Frontal cortex (tissue), 4 donors: Measurements from ENCODE around the gene MROH2A. TPM values are rescaled to one million over a fixed set of nuclear protein-coding genes. Genes with fewer than 3 reads are reported as not detected.

Source experiments
- DNase-seq, 2 donors: peaks; one replicate each; pipeline ENCODE4 v3.0.0; 2012; ENCODE audit warnings: low spot score in 2 of 2
- FAIRE-seq: peaks from 2 replicates; lab custom pipeline; 2012; peaks lifted over from hg19 to GRCh38; lab: Jason Lieb, UNC
- total RNA-seq: library from RNA; depleted of rRNA; stranded (reverse); fragments of >200 nt; gene quantifications from one replicate; pipeline ENCODE4 v1.2.3, GENCODE V29; 2014
- donor health status: control.
- donor health status: control.
- donor health status: control.

MROH2A gene
- total RNA-seq, 1 donor from 2014 or later: not detected

DNA sequence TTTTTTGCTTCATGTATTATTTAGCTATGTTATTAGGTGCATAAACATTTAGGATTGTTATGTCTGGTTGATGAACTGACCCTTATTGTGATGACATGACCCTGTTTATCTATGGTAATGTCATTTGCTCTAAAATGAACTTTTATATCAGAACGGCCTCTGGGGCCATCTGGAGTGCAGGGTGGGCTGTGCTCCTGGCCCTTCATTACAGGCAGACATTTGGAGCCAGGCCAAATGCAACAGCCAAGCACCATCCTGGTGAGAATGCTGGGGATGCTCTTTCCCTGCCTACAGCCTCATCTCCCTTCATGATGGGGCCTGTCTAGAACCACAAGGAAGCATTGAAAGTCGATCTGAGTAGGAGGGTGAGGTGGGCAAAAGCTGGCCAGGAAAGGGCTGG lies 38.2 kb downstream of the MROH2A start:
- FAIRE-seq: no peak
- DNase-seq: no peak

DNA sequence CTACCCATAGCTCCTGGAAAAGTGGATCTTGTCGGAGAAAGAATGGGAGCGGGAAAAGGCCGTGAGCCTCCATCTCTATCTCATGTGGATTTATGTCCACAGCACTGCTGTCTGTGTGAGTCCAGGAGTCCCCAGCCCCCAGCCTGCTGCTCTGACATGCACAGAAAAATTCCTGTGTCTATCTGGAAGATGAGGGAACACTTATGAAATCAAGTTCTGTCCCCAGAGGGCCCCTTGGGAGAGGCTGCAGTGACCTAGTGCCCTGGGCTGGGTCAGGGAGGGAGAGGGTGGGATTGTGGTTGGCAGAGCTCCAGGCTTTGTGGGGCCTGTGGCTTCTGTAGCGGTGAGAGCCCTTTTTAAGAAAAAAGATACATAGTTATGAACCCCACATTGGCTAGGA lies 38.6 kb downstream of the MROH2A start:
- DNase-seq (no peak), FAIRE-seq (no peak)

DNA sequence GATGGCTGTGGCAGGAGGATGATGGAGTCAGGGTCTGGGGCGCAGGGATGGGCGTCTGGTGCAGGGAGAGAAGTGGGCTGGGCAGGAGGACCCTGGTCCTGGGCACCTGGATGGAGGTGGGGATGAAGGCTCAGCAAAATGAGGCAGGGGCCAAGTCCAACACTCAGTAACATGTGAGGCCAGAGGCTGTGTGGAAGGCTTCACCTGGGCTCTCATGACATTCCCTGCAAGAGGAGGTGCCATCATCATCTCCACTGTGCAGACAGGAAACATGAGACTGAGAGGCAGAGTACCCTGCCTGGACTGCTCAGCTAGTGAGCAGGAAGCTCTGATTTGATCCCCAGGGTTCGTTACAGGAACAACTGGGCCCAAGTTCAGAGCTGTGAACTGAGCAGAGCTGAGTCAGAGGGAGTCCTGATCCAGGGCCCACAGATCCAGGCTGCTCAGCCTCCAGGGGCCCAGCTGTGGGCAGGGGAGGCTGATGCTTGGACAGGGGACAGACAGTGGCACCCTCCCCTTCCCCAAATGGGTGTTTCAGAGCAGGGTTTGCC lies 39.3 kb downstream of the MROH2A start:
- no peak for DNase-seq
- no peak for FAIRE-seq

DNA sequence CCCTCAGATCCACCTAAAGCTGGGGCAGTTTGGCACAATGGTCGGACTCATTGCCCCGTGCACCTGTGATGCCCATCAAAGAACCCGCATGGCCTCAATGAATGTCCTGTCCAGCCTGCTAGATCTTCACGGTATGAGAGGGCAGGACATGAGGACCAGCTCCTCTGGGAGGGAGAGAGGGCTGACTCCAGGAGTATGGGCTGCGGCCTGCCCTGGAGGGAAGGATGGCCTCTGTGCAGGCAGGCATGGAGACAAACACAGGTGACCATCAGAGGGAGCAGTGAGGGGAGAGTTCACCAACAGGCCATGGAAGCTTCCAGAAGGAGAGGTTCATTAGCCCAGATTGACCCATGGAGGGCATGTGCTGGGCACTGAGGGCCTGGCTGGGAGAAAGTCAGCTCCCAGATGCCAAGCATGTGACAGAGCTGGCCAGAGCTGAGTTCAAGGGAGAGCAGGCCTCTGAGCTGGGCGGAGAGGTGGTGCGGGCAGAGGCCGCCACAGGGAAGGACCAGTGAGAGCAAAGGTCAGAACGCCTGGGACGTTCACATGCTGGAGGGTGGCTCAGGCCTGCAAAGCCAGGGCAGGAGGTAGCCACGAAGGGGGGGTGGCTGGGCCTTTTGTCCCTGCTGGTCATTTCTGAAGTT lies 40.0 kb downstream of the MROH2A start:
- DNase-seq (no peak), FAIRE-seq (no peak)

DNA sequence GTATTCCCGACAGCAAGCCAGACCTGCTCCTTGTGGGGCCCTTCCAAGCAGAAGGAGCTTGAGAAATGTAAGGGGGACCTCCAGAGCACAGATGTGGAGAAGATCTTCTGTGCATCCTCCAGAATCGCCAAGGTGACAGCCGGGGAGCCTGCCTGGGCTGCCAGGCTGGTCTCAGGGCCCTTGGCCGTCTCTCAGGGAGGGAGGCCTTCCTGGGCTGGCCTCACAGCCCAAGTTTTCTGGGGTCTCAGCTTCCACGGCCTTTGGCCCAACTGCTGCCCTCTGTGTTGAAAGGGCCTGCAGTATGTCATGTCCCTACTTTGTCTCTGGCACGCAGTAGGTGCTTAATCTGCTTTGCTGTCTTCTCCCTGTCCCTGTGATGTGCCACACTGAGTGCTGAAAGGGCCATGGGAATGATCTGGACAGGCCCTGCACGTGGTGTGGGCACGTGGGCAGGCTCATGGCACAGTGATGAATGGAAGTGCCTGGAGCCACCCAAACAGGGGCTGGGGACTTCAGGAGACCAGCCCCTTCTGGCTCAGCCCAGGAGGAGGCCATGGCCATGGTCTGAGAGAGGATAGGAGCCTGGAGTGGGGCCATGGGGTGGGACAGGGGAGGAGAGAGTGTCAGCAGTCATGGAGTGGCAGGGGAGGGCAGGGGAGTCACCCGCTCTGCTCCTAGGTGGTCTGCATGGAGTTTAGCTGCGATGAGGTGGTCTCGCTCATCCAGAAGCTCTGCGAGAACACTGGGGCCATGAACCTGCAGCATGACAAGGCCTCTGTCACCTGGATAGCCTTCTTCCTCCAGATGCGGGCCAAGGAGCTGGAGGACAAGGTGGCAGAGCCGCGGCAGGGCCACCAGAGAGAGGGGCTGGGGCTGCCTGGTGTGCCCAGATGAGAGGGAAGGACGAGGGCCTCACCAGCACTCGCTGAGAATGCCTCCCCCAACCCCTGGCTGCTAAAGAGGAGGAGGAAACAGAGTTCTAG lies 40.8 kb downstream of the MROH2A start:
- no peak for FAIRE-seq
- no peak for DNase-seq

DNA sequence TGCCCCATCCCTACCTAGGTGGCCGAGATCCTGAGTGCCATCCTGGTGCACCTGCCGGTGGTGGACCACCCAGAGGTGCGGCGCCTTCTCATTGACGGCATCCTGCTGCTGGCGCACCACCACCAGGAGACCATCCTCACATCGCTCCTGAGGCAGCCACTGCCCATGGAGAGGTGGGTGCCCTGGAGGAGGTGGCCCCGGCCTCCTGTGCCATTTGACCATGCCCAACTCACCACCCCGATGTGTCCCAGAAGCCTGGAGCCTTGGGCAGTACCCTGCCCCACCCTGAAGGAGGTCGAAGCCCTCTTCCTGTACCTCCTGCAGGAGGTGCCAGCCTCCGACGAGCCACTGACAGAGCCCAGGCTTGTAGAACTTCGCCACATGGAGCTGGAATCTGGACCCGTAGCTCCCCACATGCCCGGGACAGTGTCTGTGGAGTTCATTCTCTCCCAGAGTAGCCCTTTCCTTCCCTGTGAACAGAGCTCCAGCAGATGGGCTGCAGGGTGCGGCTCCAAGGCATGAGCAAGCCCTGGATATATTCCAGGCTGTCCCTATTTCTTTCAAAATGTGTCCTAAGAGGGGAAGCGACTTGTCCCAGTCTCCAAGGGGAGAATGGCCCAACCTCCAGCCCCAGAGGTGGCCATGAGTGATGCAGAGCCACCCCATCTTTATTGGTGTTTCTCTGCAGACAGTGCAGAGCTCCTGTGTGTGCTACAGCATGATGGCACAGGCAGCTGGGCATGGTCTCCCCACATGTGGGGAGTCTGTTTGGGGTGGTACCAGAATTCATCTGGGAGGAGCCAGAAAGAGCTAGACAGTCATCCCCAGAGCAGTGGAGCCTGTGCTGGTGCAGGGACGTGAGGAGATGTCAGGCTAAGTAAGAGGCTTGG lies 42.0 kb downstream of the MROH2A start:
- no peak for DNase-seq
- FAIRE-seq: no peak

DNA sequence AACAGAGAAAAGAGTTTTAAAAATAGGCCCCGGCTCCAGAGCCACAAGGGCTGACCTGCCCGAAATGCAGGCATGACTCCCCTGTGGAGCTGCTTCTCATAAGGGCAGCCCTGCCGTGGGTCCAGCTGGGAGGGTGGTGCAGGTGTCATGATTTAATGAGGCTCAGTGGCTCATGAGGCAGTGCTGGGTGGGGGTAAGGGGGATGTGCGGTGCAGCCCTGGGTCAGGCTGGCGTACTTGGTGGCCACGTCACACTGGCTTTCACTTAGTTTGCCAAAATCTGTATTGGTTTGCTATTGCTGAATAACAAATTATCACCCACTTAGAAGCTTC lies 42.6 kb downstream of the MROH2A start:
- DNase-seq (no peak), FAIRE-seq (no peak)

DNA sequence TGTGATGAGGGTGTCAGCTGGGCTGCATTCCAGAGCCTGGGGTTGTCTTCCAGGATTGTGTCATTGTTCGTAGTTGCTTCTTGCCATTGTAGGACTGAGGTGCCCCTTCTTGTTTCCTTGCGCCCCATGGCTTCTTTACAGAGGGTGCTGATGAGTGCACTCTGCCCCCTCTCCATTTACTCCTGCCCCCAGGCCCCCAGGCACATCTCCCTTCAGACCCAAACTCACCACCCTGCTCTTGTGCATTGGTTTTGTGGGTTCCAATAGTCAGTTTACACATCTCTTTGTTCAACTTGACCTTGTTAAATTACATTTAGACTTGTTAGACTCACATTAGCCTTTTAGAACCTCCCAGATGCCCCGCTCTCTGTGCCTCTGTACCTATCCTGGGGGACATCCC lies 43.1 kb downstream of the MROH2A start:
- FAIRE-seq (no peak), DNase-seq (no peak)

DNA sequence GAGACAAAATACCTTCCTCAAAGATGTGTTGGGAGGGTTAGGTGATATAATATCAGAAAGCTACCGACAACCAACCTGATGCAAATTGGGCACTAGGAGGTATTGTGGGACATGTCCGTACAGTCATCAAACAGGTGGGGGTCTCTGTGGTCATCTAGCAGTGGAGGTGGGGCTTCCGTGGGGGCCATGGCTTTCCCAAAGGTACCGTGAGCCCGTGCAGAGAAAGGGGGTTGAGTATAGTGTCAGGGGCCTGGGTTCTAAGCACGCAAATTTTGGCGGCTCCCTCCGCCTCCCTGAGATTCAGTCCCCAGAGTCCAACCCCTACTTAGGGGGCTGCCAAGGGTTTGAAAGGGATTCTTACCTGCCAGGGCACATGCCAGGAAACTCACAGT lies 43.6 kb downstream of the MROH2A start:
- FAIRE-seq: no peak
- no peak for DNase-seq

DNA sequence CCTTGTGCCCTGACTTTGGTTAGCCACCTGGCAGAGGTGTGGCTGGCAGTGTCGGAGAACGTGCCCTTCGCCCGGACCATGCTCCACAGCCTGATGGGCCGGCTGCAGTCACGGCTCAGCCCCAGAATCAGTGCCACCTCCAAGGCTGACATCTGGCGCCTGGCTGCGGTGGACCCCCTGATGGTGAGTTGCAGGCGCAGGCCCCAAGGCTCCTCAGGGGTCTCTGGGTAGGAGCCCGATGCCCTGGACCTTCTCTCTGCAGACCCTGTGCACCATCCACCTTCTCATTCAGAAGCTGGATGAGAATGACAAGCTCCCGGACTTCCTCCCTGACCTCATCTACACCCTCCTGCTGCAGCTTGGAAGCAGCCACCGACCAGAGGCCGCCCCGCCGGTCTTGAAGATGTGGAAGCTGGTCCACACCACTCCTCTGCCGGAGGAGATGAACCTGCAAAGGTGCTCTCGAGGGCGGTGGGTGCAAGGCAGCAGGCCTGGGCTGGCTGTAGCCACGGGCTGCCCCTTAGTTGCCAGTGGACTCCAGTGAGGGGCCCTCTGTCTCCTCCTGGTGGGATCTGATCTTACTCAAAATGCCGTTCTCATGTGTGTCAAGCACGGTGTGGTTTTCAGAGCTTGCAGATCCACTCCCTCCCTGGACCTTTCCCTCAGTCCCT lies 44.1 kb downstream of the MROH2A start:
- DNase-seq (no peak), FAIRE-seq (no peak)

DNA sequence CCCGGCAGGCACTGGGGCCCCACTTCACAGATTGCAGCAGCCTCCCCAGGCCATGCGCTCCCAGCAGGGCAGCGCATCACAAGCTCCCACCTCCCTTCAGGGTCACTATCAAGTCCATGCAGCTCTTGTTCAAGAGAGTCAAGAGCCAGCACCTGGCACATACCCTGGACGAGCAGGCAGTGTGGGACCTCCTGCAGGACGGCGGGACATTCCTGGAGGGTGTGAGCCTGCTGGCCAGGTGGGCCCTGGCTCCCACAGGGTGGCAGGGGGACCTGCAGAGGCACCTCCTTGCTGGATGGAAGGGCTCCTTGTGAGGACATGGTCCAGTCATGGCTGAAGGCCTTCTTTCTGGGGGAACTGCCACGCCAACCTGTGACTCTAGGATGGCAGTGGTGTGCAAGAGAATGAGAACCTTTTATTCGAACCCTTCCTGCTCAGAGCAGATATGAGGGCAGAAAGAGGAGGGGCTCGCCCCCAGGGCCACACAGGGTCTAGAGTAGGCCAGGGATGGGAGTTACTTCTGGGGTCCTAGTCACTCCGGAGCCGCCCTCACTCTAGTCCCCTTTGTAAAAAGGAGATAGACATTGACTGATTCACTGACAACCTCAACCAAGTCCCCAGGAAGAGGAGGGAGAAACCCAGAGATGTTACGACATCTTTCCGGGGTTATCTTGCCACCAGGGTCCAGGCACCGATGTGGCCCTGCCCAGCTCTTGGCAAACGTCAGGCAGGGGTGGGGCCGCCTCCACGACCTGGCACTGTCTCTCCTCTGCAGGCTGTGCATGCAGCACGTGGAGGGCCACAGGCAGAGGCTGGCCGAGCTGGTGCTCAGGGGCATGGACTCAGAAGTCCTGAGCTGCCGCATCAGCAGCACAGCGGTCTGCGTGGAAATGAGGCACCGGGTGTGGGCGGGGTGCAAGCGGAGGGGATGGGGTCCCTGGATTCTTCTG lies 44.9 kb downstream of the MROH2A start:
- no peak for FAIRE-seq
- no peak for DNase-seq

DNA sequence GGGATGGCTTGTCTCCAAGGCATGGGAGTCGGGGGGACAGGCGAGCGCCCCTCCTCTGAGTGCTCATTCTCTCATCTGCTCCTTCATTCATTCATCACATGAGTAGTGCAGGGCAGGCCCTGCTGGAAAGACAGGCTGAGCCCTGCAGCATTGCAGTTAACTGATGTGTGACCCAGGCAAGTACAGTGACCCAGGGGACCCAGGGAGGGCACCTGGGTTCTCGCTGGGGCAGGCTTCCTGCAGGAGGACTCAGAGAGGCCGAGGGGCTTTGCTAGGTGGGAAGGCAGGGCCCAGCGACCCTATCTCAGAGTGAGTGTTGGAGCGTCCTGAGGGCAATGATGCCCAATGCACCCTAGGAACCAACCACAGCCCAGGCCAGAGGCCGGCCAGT lies 45.6 kb downstream of the MROH2A start:
- DNase-seq (no peak), FAIRE-seq (no peak)

DNA sequence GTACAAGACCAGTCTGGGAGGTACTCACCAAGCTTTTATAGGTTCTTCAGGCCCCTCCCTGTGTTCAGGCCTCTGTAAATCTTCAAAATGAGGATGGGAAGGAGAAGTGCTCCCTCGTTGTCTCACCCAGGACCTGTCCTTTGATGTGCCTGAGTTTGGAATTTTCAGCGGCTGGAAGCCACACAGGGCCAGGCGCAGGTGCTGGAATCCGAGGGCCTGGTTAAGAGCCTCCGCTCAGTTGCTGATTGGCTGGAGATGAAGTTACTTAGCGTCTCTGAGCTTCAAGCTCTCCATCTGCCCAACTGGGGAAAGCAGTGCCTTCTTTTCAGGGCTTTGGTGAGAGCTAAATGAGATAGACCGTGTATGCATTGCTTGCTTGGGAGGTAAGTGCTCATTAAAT lies 46.2 kb downstream of the MROH2A start:
- FAIRE-seq (no peak), DNase-seq (no peak)

DNA sequence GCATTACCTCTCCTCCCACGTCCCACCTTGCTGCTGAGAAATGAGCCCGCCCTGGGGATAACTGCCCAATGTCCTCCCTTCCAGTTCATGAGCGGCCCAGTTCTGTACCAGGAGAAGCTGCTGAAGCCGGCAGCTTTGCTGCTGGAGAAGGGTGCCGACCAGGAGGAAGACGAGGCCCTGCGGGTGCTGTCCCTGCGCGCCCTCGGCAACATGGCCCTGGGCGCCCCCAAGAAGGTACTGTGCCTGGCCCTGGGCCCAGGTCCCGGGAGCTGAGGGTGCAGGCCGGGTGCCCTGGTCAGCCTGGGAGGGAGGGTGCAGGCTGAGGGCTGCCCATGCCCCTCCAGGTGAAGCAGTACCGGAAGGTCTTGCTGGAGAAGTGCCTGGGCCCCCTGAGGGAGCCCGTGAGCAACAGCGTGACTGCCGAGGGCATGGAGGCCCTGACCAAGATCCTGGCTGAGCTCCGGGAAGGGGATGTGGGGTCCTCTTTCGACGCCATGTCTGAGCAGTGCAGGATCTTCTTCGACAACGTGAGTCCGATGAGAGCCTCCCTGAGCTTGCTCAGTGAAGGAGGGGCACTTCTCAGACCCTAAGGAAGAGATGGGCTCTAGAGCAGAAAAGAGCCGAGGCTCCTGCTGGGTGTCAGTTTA lies 50.5 kb downstream of the MROH2A start:
- DNase-seq (no peak), FAIRE-seq (no peak)

DNA sequence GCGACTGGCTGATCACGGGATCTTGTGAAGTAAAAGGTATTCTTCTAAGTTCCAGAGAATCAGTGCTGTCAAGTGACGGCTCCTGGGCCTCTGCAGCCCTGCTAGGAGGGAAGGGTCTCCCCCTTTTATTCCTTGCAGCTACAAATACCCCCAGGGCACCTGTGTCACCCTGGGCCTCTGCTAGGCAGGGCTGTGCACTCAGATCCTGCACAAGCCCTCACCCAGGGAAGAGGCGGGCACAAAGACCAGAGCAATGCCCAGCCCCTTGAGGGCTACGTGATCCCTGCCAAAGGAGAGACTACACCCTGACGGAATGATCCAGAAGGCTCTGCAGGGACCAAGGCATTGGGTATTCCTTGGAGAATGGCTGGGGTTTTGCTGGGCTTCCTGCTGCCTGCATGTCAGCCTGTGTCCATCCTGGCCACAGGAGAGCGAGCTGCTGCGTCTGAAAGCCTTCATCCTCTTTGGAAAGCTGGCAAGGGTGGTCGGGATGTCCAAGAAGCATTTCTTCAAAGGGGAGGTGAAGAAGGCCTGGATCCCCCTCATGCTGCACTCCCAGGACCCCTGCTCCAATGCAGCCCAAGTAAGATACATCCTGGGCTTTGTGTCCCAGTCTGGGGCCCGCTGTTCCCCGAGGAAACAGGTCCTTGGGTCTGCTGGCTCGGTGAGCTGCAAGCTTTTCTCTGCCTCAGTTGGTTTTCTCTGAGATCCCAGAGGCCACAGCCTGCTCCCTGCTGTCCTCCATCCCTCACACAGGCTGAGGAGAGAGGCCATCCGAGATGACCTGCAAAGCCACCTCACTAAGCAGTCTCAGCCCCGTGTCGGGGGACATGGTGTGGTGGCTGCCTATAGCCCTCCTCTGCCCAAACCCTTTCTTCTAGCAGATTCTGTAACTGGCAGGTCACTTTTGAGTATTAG lies 51.3 kb downstream of the MROH2A start:
- FAIRE-seq (no peak), DNase-seq (no peak)

DNA sequence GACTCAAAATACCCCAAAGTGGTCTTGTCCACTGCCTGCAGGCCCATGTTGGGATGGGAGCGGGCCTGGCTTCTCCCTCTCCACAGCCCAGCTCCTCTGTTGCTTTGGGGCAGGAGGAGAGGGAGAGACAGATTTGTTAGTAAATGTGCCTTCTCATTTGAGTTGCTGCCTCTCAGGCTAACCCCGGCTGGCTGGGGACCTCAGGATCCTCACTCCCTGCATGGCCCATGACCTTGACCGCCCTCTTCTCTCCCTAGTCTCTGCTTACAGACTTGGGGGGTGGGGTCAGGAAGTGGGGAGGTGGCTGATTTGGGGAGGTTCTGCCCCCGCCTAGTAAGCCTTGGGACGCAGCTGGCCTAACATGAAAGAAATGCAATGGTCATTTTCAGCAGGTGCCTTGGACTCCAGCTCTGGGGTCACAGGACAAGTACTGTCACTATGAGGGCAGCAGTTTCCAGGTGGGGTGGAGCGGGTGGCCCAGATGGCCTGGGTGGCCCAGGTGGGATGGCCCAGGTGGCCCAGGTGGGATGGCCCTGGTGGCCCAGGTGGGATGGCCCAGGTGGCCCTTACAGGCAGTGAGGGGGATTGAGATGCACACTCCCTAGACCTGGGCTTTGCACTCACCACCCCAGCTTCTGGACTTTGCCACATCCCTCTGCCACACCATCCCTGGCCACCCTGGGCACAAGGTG lies 52.1 kb downstream of the MROH2A start:
- DNase-seq: no peak
- no peak for FAIRE-seq
